Esophagus muscularis mucosa (tissue), 4 donors: Measurements from ENCODE around the gene ANKRD53. TPM values are rescaled to one million over a fixed set of nuclear protein-coding genes. Genes with fewer than 3 reads are reported as not detected.

ENCODE experiments used
- DNase-seq: peaks from one replicate; pipeline ENCODE4 v3.0.0-alpha.2; 2017; ENCODE audit errors: extremely low spot score
- H3K27ac ChIP-seq, 4 donors: fragments of 200-600 bp; sonication (generic); replicated peaks in 1 of 4; 1 replicate in 3 of 4; 2 replicates in 1 of 4; pipeline ENCODE4 v1.5.1; 2016 to 2019; ENCODE audit warnings: mild to moderate bottlenecking in 1 of 4
- H3K27me3 ChIP-seq, 4 donors: fragments of 200-600 bp; sonication (generic); one replicate each; pipeline versions ENCODE4 v1.5.1 to v1.6.0; 2016 to 2019
- H3K36me3 ChIP-seq, 4 donors: fragments of 200-600 bp; sonication (generic); one replicate each; pipeline ENCODE4 v1.5.1; 2016 to 2019
- H3K4me1 ChIP-seq, 4 donors: fragments of 200-600 bp; sonication (generic); one replicate each; pipeline ENCODE4 v1.5.1; 2016 to 2019
- H3K4me3 ChIP-seq, 4 donors: fragments of 200-600 bp; sonication (generic); 1 replicate in 2 of 4; 2 replicates in 2 of 4; pipeline ENCODE4 v1.5.1; 2016 to 2019; ENCODE audit warnings: mild to moderate bottlenecking in 4 of 4, moderate library complexity in 1 of 4
- H3K9me3 ChIP-seq, 4 donors: fragments of 200-600 bp; sonication (generic); 1 replicate in 3 of 4; 2 replicates in 1 of 4; pipeline ENCODE4 v1.5.1; 2016 to 2019
- CTCF ChIP-seq, 3 experiments: fragments of 200-600 bp in 2 of 3; fragments of 450-650 bp in 1 of 3; sonication (generic) in 2 of 3; IDR thresholded peaks; one replicate each; pipeline ENCODE4 v1.5.1; 2017 to 2019; ENCODE audit warnings: antibody characterized with exemption in 3 of 3, mild to moderate bottlenecking in 2 of 3, moderate library complexity in 1 of 3
- EP300 ChIP-seq: sonication (generic); formaldehyde crosslinking; IDR thresholded peaks from one replicate; pipeline ENCODE4 v1.6.1; 2017; ENCODE audit warnings: antibody characterized with exemption
- POLR2A ChIP-seq: fragments of 450-650 bp; IDR thresholded peaks from one replicate; pipeline ENCODE4 v1.6.1; 2017; ENCODE audit warnings: antibody characterized with exemption, moderate library complexity, mild to moderate bottlenecking, low read depth
- POLR2AphosphoS5 ChIP-seq, 2 donors: sonication (generic); formaldehyde crosslinking; IDR thresholded peaks; one replicate each; pipeline ENCODE4 v1.6.1; 2017; ENCODE audit warnings: antibody characterized with exemption in 2 of 2
- WGBS: methylation state at CpG from one replicate; pipeline ENCODE4 v1.1.5; 2018; 5-methylcytosine and 5-hydroxymethylcytosine counted together
- intact Hi-C: fragments of 100-400 bp; cut with DNase I; formaldehyde crosslinking; loops from one replicate; pipeline ENCODE4 v1.15.1; 2023
- total RNA-seq, 4 donors: library from RNA; depleted of rRNA; stranded (reverse); fragments of >200 nt; gene quantifications; one replicate each; pipeline versions ENCODE4 v1.1.0 to v1.2.1, GENCODE V29; 2016

The ANKRD53 gene
- total RNA-seq, 4 donors from 2014 or later: under 0.01 to 3.2 (median 0.82) TPM

GRCh38 chr2:70985956-70986355 is 7.5 kb downstream of the ANKRD53 start:
- peaks cover 8 to 30% (median 11%) of the 10 kb centered on the region in 4 donors for H3K4me1 ChIP-seq
- H3K27ac ChIP-seq: no peak overlapping the region
- H3K9me3 ChIP-seq: no peaks in the 10 kb centered on the region
- peaks cover 24 to 76% (median 64%) of the 10 kb centered on the region in 4 donors for H3K36me3 ChIP-seq
- no peak overlapping the region for H3K4me3 ChIP-seq
- DNase-seq: peak; percentile 66
- no peaks in the 10 kb centered on the region for H3K27me3 ChIP-seq
- 71% methylated on average over 1 of the region's 1 CpG for WGBS
- intact Hi-C loops: no loop called here
- TF ChIP-seq POLR2AphosphoS5 (IDR thresholded peaks at IDR 0.05) (no peak), EP300 (no peak), CTCF (IDR thresholded peaks at IDR 0.05) (no peak), POLR2A (no peak)

GRCh38 chr2:70986499-70987189 is 8.2 kb downstream of the ANKRD53 start:
- H3K4me1 ChIP-seq: peaks cover 8 to 36% (median 12%) of the 10 kb centered on the region in 4 donors
- peaks cover 24 to 83% (median 71%) of the 10 kb centered on the region in 4 donors for H3K36me3 ChIP-seq
- no peak overlapping the region for H3K4me3 ChIP-seq
- peak; percentile 66 for DNase-seq
- 77% methylated on average over 4 of the region's 4 CpGs for WGBS
- no peaks in the 10 kb centered on the region for H3K27me3 ChIP-seq
- H3K9me3 ChIP-seq: no peaks in the 10 kb centered on the region
- peak overlapping the region in 1 of 4 donors; percentile 13 for H3K27ac ChIP-seq
- TF ChIP-seq CTCF (IDR thresholded peaks at IDR 0.05) (no peak), POLR2A (no peak), EP300 (no peak), POLR2AphosphoS5 (IDR thresholded peaks at IDR 0.05) (no peak)
- intact Hi-C loops: no loop called here

GRCh38 chr2:70987386-70987785 is 9.0 kb downstream of the ANKRD53 start:
- 73% methylated on average over 1 of the region's 1 CpG for WGBS
- TF ChIP-seq POLR2AphosphoS5 (IDR thresholded peaks at IDR 0.05) (no peak), POLR2A (no peak), CTCF (IDR thresholded peaks at IDR 0.05) (no peak), EP300 (no peak)
- intact Hi-C loops: no loop called here

GRCh38 chr2:70988151-70988550 is 9.7 kb downstream of the ANKRD53 start:
- TF ChIP-seq POLR2AphosphoS5 (IDR thresholded peaks at IDR 0.05): no peak
- TF ChIP-seq POLR2A: no peak
- no peak for TF ChIP-seq CTCF (IDR thresholded peaks at IDR 0.05)
- no peak for TF ChIP-seq EP300
- Histone ChIP-seq H3K27ac (peak overlapping the region in 2 of 4 donors; percentile 7 to 57), H3K4me3 (no peak overlapping the region), H3K9me3 (no peaks in the 10 kb centered on the region), H3K27me3 (no peaks in the 10 kb centered on the region), H3K36me3 (peaks cover 24 to 81% (median 73%) of the 10 kb centered on the region in 4 donors), H3K4me1 (peaks cover 13 to 52% (median 26%) of the 10 kb centered on the region in 4 donors)
- 65% methylated on average over 3 of the region's 4 CpGs for WGBS
- DNase-seq: peak; percentile 66
- intact Hi-C loops: no loop called here

More at GRCh38 chr2:70987386-70987785, 9.0 kb downstream of the ANKRD53 start:
- Histone ChIP-seq H3K4me3 (no peak overlapping the region), H3K36me3 (peaks cover 24 to 82% (median 75%) of the 10 kb centered on the region in 4 donors), H3K27me3 (no peaks in the 10 kb centered on the region), H3K9me3 (no peaks in the 10 kb centered on the region), H3K27ac (peak overlapping the region in 1 of 4 donors; percentile 13), H3K4me1 (peaks cover 8 to 44% (median 20%) of the 10 kb centered on the region in 4 donors)
- DNase-seq: peak; percentile 62
